SW 1271 (cell line): ENCODE measurements around the gene JAG1.
"Not testable (repeated sequence)": the region's sequence is repeated elsewhere in the genome, so short reads cannot be mapped to it uniquely, and the experiment has no call there.

Experiments used
- DNase-seq, 2 experiments: peaks; one replicate each; lab custom pipeline; 2025; lab: John Stamatoyannopoulos, UW

JAG1 gene

GRCh38 chr20:10637031-10637559 is 36.7 kb downstream of the JAG1 start:
- DNase-seq = no peak

GRCh38 chr20:10636326-10636818 is 37.4 kb downstream of the JAG1 start:
- no peak for DNase-seq

- no peak for DNase-seq
These were observed 38.2 kb downstream of the JAG1 start for GRCh38 chr20:10635476-10636208.

- DNase-seq = no peak
These were observed 39.0 kb downstream of the JAG1 start for GRCh38 chr20:10634683-10635411.

- DNase-seq = no peak
These were observed 39.6 kb downstream of the JAG1 start for GRCh38 chr20:10634211-10634610.

- no peak for DNase-seq
These were observed 40.1 kb downstream of the JAG1 start for GRCh38 chr20:10633718-10634117.

- no peak for DNase-seq
These were observed 40.9 kb downstream of the JAG1 start for GRCh38 chr20:10632721-10633509.

- DNase-seq = no peak
These were observed 42.7 kb downstream of the JAG1 start for GRCh38 chr20:10631126-10631525.

- no peak for DNase-seq
These were observed 43.7 kb downstream of the JAG1 start for GRCh38 chr20:10629946-10630650.

GRCh38 chr20:10626896-10627295 is 46.9 kb downstream of the JAG1 start:
- no peak for DNase-seq

GRCh38 chr20:10625641-10626040 is 48.2 kb downstream of the JAG1 start:
- DNase-seq = no peak

- no peak for DNase-seq
These were observed 51.0 kb downstream of the JAG1 start for GRCh38 chr20:10622657-10623418.

- DNase-seq = no peak
These were observed 52.6 kb downstream of the JAG1 start for GRCh38 chr20:10621149-10621548.

GRCh38 chr20:10619427-10619826 is 54.4 kb downstream of the JAG1 start:
- peak in 1 of 2 experiments; percentile 3 for DNase-seq

- DNase-seq = no peak
These were observed 55.1 kb downstream of the JAG1 start for GRCh38 chr20:10618611-10619245.

- DNase-seq = not testable (repeated sequence)
These were observed 56.2 kb downstream of the JAG1 start for GRCh38 chr20:10617549-10618133.

- DNase-seq = no peak
These were observed 57.6 kb downstream of the JAG1 start for GRCh38 chr20:10616212-10616611.

GRCh38 chr20:10613911-10614310 is 59.9 kb downstream of the JAG1 start:
- no peak for DNase-seq

GRCh38 chr20:10613426-10613825 is 60.4 kb downstream of the JAG1 start:
- DNase-seq = not testable (repeated sequence)

GRCh38 chr20:10611357-10611756 is 62.4 kb downstream of the JAG1 start:
- DNase-seq = peak in 1 of 2 experiments; percentile 29
